Thyroid gland (tissue), 4 donors: ENCODE results near the gene LRFN3.

Experiments used
- CTCF ChIP-seq, 6 experiments: fragments of 200-600 bp in 3 of 6; fragments of 450-650 bp in 3 of 6; sonication (generic) in 3 of 6; IDR thresholded peaks; one replicate each; pipeline ENCODE4 v1.5.1; 2016 to 2019; ENCODE audit warnings: antibody characterized with exemption in 6 of 6, mild to moderate bottlenecking in 2 of 6, inconsistent platforms in 1 of 6, moderate library complexity in 1 of 6
- POLR2A ChIP-seq, 2 donors: fragments of 450-650 bp; IDR thresholded peaks; one replicate each; pipeline ENCODE4 v1.6.1; 2017; ENCODE audit warnings: antibody characterized with exemption in 2 of 2, mild to moderate bottlenecking in 2 of 2, moderate library complexity in 1 of 2

GRCh38 chr19:35966771-35967170 lies 30.6 kb downstream of the LRFN3 start:
- TF ChIP-seq CTCF (IDR thresholded peaks at IDR 0.05) (no peak), POLR2A (IDR thresholded peaks at IDR 0.05) (no peak)
